Astrocyte (in vitro differentiated cells and primary cell): ENCODE results near the gene FGFRL1. TPM values are rescaled to one million over a fixed set of nuclear protein-coding genes. Genes with fewer than 3 reads are reported as not detected.

Experiments
- DNase-seq: peaks from one replicate; pipeline ENCODE4 v3.0.0-alpha.2; 2010; ENCODE audit warnings: low read depth
- FAIRE-seq: peaks from 2 replicates; lab custom pipeline; 2011; peaks lifted over from hg19 to GRCh38; lab: Jason Lieb, UNC
- H2AFZ ChIP-seq: 2 replicates; pipeline ENCODE4 v1.6.0; 2012; ENCODE audit warnings: low read depth, low read length, inconsistent platforms
- H3K27ac ChIP-seq: 2 replicates; pipeline ENCODE4 v1.5.1; 2011; ENCODE audit warnings: low read depth, low read length, inconsistent platforms
- H3K27me3 ChIP-seq: 2 replicates; pipeline ENCODE4 v1.6.0; 2011; ENCODE audit warnings: low read length, inconsistent platforms; ENCODE audit not compliant: insufficient read depth
- H3K36me3 ChIP-seq: 2 replicates; pipeline ENCODE4 v1.5.1; 2011; ENCODE audit warnings: low read length, inconsistent platforms; ENCODE audit not compliant: insufficient read depth
- H3K4me1 ChIP-seq: 2 replicates; pipeline ENCODE4 v1.5.1; 2011; ENCODE audit warnings: low read length, inconsistent platforms; ENCODE audit not compliant: insufficient read depth
- H3K4me2 ChIP-seq: 2 replicates; pipeline ENCODE4 v1.6.0; 2012; ENCODE audit warnings: low read length, inconsistent platforms
- H3K4me3 ChIP-seq: 2 replicates; pipeline ENCODE4 v1.5.1; 2011; ENCODE audit warnings: low read depth, mild to moderate bottlenecking, low read length, inconsistent platforms; ENCODE audit not compliant: insufficient read depth
- H3K79me2 ChIP-seq: 2 replicates; pipeline ENCODE4 v1.6.0; 2012; ENCODE audit warnings: mild to moderate bottlenecking, low read length, inconsistent platforms; ENCODE audit not compliant: insufficient read depth
- H3K9ac ChIP-seq: 2 replicates; pipeline ENCODE4 v1.6.0; 2012; ENCODE audit warnings: mild to moderate bottlenecking, low read length, inconsistent platforms
- H3K9me3 ChIP-seq: 2 replicates; pipeline ENCODE4 v1.5.1; 2012; ENCODE audit warnings: low read depth, mild to moderate bottlenecking, low read length, inconsistent platforms; ENCODE audit not compliant: insufficient read depth
- H4K20me1 ChIP-seq: 2 replicates; pipeline ENCODE4 v1.6.0; 2012; ENCODE audit warnings: low read length, inconsistent platforms; ENCODE audit not compliant: insufficient read depth
- H3K27ac Mint-ChIP-seq: one replicate; pipeline ENCODE4 v1.8.0; 2021; ENCODE audit warnings: mild to moderate bottlenecking, mixed read lengths; ENCODE audit not compliant: unreplicated experiment
- H3K27me3 Mint-ChIP-seq: one replicate; pipeline ENCODE4 v1.8.0; 2021; ENCODE audit warnings: low read depth, mixed read lengths; ENCODE audit not compliant: unreplicated experiment
- H3K36me3 Mint-ChIP-seq: one replicate; pipeline ENCODE4 v1.8.0; 2021; ENCODE audit warnings: low read depth, mixed read lengths; ENCODE audit not compliant: unreplicated experiment
- H3K4me1 Mint-ChIP-seq: one replicate; pipeline ENCODE4 v1.8.0; 2021; ENCODE audit warnings: low read depth, mixed read lengths; ENCODE audit not compliant: unreplicated experiment
- H3K4me3 Mint-ChIP-seq: one replicate; pipeline ENCODE4 v1.8.0; 2021; ENCODE audit warnings: mild to moderate bottlenecking, moderate library complexity, mixed read lengths; ENCODE audit not compliant: unreplicated experiment
- H3K9me3 Mint-ChIP-seq: one replicate; pipeline ENCODE4 v1.8.0; 2021; ENCODE audit warnings: mild to moderate bottlenecking, mixed read lengths; ENCODE audit not compliant: unreplicated experiment
- CTCF ChIP-seq: IDR thresholded peaks from 2 replicates; pipeline ENCODE4 v1.5.1; 2011; ENCODE audit warnings: low read depth, mild to moderate bottlenecking, inconsistent platforms, low read length, moderate library complexity; ENCODE audit not compliant: insufficient read depth
- EZH2 ChIP-seq: IDR thresholded peaks from 2 replicates; pipeline ENCODE4 v1.6.1; 2012; ENCODE audit warnings: mild to moderate bottlenecking, low read length, inconsistent platforms; ENCODE audit not compliant: insufficient read depth
- total RNA-seq: library from RNA; stranded (reverse); gene quantifications from 2 replicates; pipeline ENCODE4 v1.2.1, GENCODE V29; 2021

FGFRL1 gene
- total RNA-seq, 1 donor from 2014 or later, result 64.2 TPM

- H3K79me2 ChIP-seq, result no peaks in the 10 kb centered on the region
- H3K4me1 Mint-ChIP-seq, result peaks cover 14% of the 10 kb centered on the region
- no peak overlapping the region for H3K27ac ChIP-seq
- H3K27me3 Mint-ChIP-seq, result peaks cover 22% of the 10 kb centered on the region
- H3K4me2 ChIP-seq, result no peak overlapping the region
- no peak for DNase-seq
- H3K4me3 Mint-ChIP-seq, result no peak overlapping the region
- no peaks in the 10 kb centered on the region for H3K9me3 ChIP-seq
- no peak for FAIRE-seq
- no peaks in the 10 kb centered on the region for H3K9me3 Mint-ChIP-seq
- H2AFZ ChIP-seq, result no peak overlapping the region
- H3K4me3 ChIP-seq, result no peak overlapping the region
- H3K36me3 ChIP-seq, result no peaks in the 10 kb centered on the region
- H3K4me1 ChIP-seq, result peaks cover 3% of the 10 kb centered on the region
- TF ChIP-seq EZH2, result no peak
- TF ChIP-seq CTCF, result no peak
- no peaks in the 10 kb centered on the region for H4K20me1 ChIP-seq
- H3K27ac Mint-ChIP-seq, result no peak overlapping the region
- H3K27me3 ChIP-seq, result peaks cover 34% of the 10 kb centered on the region
- H3K9ac ChIP-seq, result no peak overlapping the region
- peaks cover 2% of the 10 kb centered on the region for H3K36me3 Mint-ChIP-seq
These were observed 45.9 kb downstream of the FGFRL1 start for GRCh38 chr4:1057403-1057745.

- Mint-ChIP-seq H3K4me1 (peaks cover 9% of the 10 kb centered on the region), H3K9me3 (no peaks in the 10 kb centered on the region), H3K27ac (peak overlapping the region; percentile 80), H3K36me3 (no peaks in the 10 kb centered on the region), H3K27me3 (peaks cover 16% of the 10 kb centered on the region), H3K4me3 (peak overlapping the region; percentile 25)
- no peak overlapping the region for H2AFZ ChIP-seq
- H4K20me1 ChIP-seq, result no peaks in the 10 kb centered on the region
- FAIRE-seq (no peak), DNase-seq (no peak)
- H3K4me2 ChIP-seq, result no peak overlapping the region
- H3K4me3 ChIP-seq, result no peak overlapping the region
- peaks cover 3% of the 10 kb centered on the region for H3K4me1 ChIP-seq
- H3K9me3 ChIP-seq, result no peaks in the 10 kb centered on the region
- H3K36me3 ChIP-seq, result no peaks in the 10 kb centered on the region
- peaks cover 32% of the 10 kb centered on the region for H3K27me3 ChIP-seq
- H3K9ac ChIP-seq, result no peak overlapping the region
- H3K79me2 ChIP-seq, result no peaks in the 10 kb centered on the region
- H3K27ac ChIP-seq, result no peak overlapping the region
- no peak for TF ChIP-seq CTCF
- TF ChIP-seq EZH2, result no peak
These were observed 47.0 kb downstream of the FGFRL1 start for GRCh38 chr4:1058198-1058996.

GRCh38 chr4:1058997-1059665 is 47.7 kb downstream of the FGFRL1 start:
- H3K79me2 ChIP-seq, result no peaks in the 10 kb centered on the region
- Mint-ChIP-seq H3K27ac (no peak overlapping the region), H3K27me3 (peaks cover 14% of the 10 kb centered on the region), H3K9me3 (no peaks in the 10 kb centered on the region), H3K36me3 (no peaks in the 10 kb centered on the region), H3K4me1 (peaks cover 8% of the 10 kb centered on the region), H3K4me3 (no peak overlapping the region)
- peaks cover 36% of the 10 kb centered on the region for H3K27me3 ChIP-seq
- no peaks in the 10 kb centered on the region for H3K9me3 ChIP-seq
- no peaks in the 10 kb centered on the region for H4K20me1 ChIP-seq
- no peaks in the 10 kb centered on the region for H3K36me3 ChIP-seq
- no peak overlapping the region for H3K4me3 ChIP-seq
- no peak for DNase-seq
- no peak overlapping the region for H3K4me2 ChIP-seq
- no peak overlapping the region for H2AFZ ChIP-seq
- TF ChIP-seq CTCF (no peak), EZH2 (no peak)
- peaks cover 3% of the 10 kb centered on the region for H3K4me1 ChIP-seq
- no peak overlapping the region for H3K9ac ChIP-seq
- FAIRE-seq, result no peak
- no peak overlapping the region for H3K27ac ChIP-seq
